ENCODE results near the gene VWA8.

Gene VWA8

DNA sequence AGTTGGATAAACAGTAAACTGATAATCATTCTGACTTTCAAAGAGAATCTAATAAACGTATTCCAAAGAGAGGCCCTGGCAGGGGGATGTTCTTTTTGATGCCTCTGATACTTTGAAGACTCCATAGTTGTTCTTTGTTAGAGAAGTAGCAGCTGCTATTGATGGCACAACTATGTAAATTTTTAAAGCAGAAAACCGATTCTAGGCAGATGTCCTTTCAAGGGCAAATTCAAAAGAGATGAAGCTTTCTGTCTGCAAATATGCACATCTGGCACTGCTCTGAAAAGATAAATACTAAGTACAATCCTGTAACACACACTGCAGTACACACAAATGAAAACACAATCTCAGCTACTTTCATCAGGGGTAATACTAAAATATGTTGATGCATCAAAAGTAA, 250.1 kb downstream of the VWA8 start:
- Histone ChIP-seq H3K4me1 (peaks cover 0 to 41% (median 32%) of the 10 kb centered on the region in 4 donors), H3K27me3 (no peaks in the 10 kb centered on the region), H3K36me3 (no peaks in the 10 kb centered on the region), H3K9me3 (no peaks in the 10 kb centered on the region), H3K4me3 (no peak overlapping the region), H3K27ac (no peak overlapping the region)
- no peak for DNase-seq
- TF ChIP-seq CTCF (IDR thresholded peaks at IDR 0.05), result no peak
- intact Hi-C loops (cut with DNase I; ENCODE audit: low total_unique reads), result no loop called here

DNA sequence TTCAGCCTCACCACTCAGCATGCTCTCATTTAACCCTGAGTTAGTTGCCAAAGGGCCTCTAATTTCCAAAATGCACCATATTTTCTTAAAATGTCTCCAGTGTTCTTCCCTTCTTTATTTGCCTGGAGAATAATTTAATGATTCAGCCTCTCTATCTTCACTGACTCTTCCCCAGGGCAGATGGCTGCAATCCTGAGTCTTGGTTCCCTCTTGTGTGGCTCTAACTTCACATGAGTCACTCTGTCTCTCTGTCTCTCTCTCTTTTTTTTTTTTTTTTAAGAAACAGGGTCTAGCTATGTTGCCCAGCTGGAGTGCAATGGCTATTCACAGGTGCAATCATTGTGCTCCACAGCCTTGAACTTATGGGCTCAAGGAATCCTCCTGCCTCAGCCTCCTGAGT, 251.4 kb downstream of the VWA8 start:
- intact Hi-C loops (cut with DNase I; ENCODE audit: low total_unique reads), result no loop called here
- no peak for DNase-seq
- H3K27ac ChIP-seq, result peak overlapping the region; percentile 39 to 51
- TF ChIP-seq CTCF (IDR thresholded peaks at IDR 0.05), result no peak
- no peaks in the 10 kb centered on the region for H3K9me3 ChIP-seq
- H3K4me1 ChIP-seq, result peaks cover 0 to 49% (median 34%) of the 10 kb centered on the region in 4 donors
- no peak overlapping the region for H3K4me3 ChIP-seq
- no peaks in the 10 kb centered on the region for H3K36me3 ChIP-seq
- H3K27me3 ChIP-seq, result no peaks in the 10 kb centered on the region

GRCh38 chr13:41708713-41709112, 252.2 kb downstream of the VWA8 start:
- H3K36me3 ChIP-seq, result no peaks in the 10 kb centered on the region
- no peaks in the 10 kb centered on the region for H3K27me3 ChIP-seq
- no peaks in the 10 kb centered on the region for H3K9me3 ChIP-seq
- DNase-seq, result peak in 1 of 2 donors; percentile 27
- TF ChIP-seq CTCF (IDR thresholded peaks at IDR 0.05), result no peak
- intact Hi-C loops (cut with DNase I; ENCODE audit: low total_unique reads), result no loop called here
- H3K4me3 ChIP-seq, result no peak overlapping the region
- peaks cover 0 to 55% (median 34%) of the 10 kb centered on the region in 4 donors for H3K4me1 ChIP-seq
- peak overlapping the region; percentile 39 to 51 for H3K27ac ChIP-seq

- Histone ChIP-seq H3K4me1 (peaks cover 0 to 61% (median 34%) of the 10 kb centered on the region in 4 donors), H3K27me3 (no peaks in the 10 kb centered on the region), H3K27ac (peak overlapping the region; percentile 27 to 39), H3K4me3 (no peak overlapping the region), H3K36me3 (no peaks in the 10 kb centered on the region), H3K9me3 (no peaks in the 10 kb centered on the region)
- intact Hi-C loops (cut with DNase I; ENCODE audit: low total_unique reads), result no loop called here
- no peak for TF ChIP-seq CTCF (IDR thresholded peaks at IDR 0.05)
- no peak for DNase-seq
Measured at GRCh38 chr13:41707194-41707821, 253.6 kb downstream of the VWA8 start.

DNA sequence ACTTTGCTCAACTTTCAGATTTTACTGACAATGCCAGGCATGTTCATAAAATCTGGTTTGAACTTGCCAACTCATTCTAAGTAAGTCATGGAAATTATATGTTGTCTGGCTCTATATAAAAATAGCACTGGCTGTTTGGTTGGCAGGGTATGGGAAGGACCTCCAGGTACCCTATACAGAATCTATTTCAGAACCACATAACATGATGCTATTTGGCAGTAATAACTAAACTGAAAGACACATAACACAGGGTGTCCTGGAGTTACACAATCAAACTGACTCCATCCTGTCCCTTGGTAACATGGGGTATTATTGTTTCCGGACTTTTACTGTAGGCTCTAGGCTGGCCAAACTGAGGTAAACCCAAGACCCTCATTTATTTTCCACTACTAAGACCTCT, 254.8 kb downstream of the VWA8 start:
- H3K9me3 ChIP-seq, result no peaks in the 10 kb centered on the region
- peaks cover 0 to 73% (median 41%) of the 10 kb centered on the region in 4 donors for H3K4me1 ChIP-seq
- H3K4me3 ChIP-seq, result no peak overlapping the region
- H3K27ac ChIP-seq, result peak overlapping the region; percentile 9 to 39
- no peaks in the 10 kb centered on the region for H3K27me3 ChIP-seq
- H3K36me3 ChIP-seq, result no peaks in the 10 kb centered on the region
- DNase-seq, result no peak
- intact Hi-C loops (cut with DNase I; ENCODE audit: low total_unique reads), result no loop called here
- no peak for TF ChIP-seq CTCF (IDR thresholded peaks at IDR 0.05)

DNA sequence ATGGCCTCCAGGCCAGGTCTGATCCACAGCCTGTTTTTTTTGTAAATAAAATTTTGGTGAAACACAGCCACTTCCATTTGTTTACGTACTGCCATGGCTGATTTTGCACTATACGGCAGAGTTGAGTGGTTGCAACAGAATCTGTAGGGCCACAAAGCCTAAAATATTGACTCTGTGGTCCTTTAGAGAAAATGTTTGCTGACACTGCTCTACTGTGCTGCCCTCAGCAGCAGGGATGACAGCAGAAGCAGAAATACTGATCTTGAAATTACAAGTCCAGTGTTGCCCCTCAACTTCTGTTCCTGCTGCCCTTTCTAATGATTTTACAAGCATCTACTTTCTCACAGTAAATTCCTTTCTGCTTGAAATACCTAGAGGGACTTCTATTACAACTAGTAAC, 258.4 kb downstream of the VWA8 start:
- H3K27me3 ChIP-seq, result no peaks in the 10 kb centered on the region
- H3K4me3 ChIP-seq, result no peak overlapping the region
- TF ChIP-seq CTCF (IDR thresholded peaks at IDR 0.05), result no peak
- peaks cover 0 to 67% (median 31%) of the 10 kb centered on the region in 4 donors for H3K4me1 ChIP-seq
- H3K27ac ChIP-seq, result no peak overlapping the region
- intact Hi-C loops (cut with DNase I; ENCODE audit: low total_unique reads), result no loop called here
- no peak for DNase-seq
- H3K36me3 ChIP-seq, result no peaks in the 10 kb centered on the region
- no peaks in the 10 kb centered on the region for H3K9me3 ChIP-seq

All from tibial artery (tissue), 4 donors.